ENCODE data around the gene SH3RF3. TPM values are rescaled to one million over a fixed set of nuclear protein-coding genes. Genes with fewer than 3 reads are reported as not detected.
"Not testable (repeated sequence)": the region's sequence is repeated elsewhere in the genome, so short reads cannot be mapped to it uniquely, and the experiment has no call there.

Gene SH3RF3
- total RNA-seq, 1 donor from 2014 or later, result 59.5 TPM

GRCh38 chr2:109159096-109159495 is 30.1 kb downstream of the SH3RF3 start:
- no peaks in the 10 kb centered on the region for H3K36me3 Mint-ChIP-seq (ENCODE audit: low read depth)
- H3K27ac Mint-ChIP-seq (ENCODE audit: unreplicated experiment), result no peak overlapping the region
- TF ChIP-seq CTCF (IDR thresholded peaks at IDR 0.05), result no peak
- no peaks in the 10 kb centered on the region for H3K9me3 Mint-ChIP-seq (ENCODE audit: low read depth)
- peaks cover 87% of the 10 kb centered on the region for H3K4me1 Mint-ChIP-seq (ENCODE audit: low read depth)
- no peak overlapping the region for H3K4me3 Mint-ChIP-seq (ENCODE audit: unreplicated experiment)
- DNase-seq (ENCODE audit: low spot score), result no peak
- no peaks in the 10 kb centered on the region for H3K27me3 Mint-ChIP-seq (ENCODE audit: low read depth)

- DNase-seq (ENCODE audit: low spot score), result no peak
- no peaks in the 10 kb centered on the region for H3K36me3 Mint-ChIP-seq (ENCODE audit: low read depth)
- H3K27me3 Mint-ChIP-seq (ENCODE audit: low read depth), result no peaks in the 10 kb centered on the region
- peak overlapping the region; percentile 1 for H3K27ac Mint-ChIP-seq (ENCODE audit: unreplicated experiment)
- TF ChIP-seq CTCF (IDR thresholded peaks at IDR 0.05), result no peak
- H3K9me3 Mint-ChIP-seq (ENCODE audit: low read depth), result no peaks in the 10 kb centered on the region
- peaks cover 87% of the 10 kb centered on the region for H3K4me1 Mint-ChIP-seq (ENCODE audit: low read depth)
- no peak overlapping the region for H3K4me3 Mint-ChIP-seq (ENCODE audit: unreplicated experiment)
These were observed 31.9 kb downstream of the SH3RF3 start for GRCh38 chr2:109160714-109161440.

- not testable (repeated sequence) for DNase-seq (ENCODE audit: low spot score); H3K27me3 Mint-ChIP-seq (ENCODE audit: low read depth); H3K27ac Mint-ChIP-seq (ENCODE audit: unreplicated experiment); H3K36me3 Mint-ChIP-seq (ENCODE audit: low read depth); H3K4me3 Mint-ChIP-seq (ENCODE audit: unreplicated experiment); H3K9me3 Mint-ChIP-seq (ENCODE audit: low read depth)
- peaks cover 87% of the 10 kb centered on the region for H3K4me1 Mint-ChIP-seq (ENCODE audit: low read depth)
These were observed 33.4 kb downstream of the SH3RF3 start for GRCh38 chr2:109162367-109162766.

GRCh38 chr2:109162999-109163398 is 34.0 kb downstream of the SH3RF3 start:
- Mint-ChIP-seq H3K4me1 (ENCODE audit: low read depth) (peaks cover 86% of the 10 kb centered on the region), H3K9me3 (ENCODE audit: low read depth) (no peaks in the 10 kb centered on the region), H3K27ac (ENCODE audit: unreplicated experiment) (peak overlapping the region; percentile 86), H3K36me3 (ENCODE audit: low read depth) (no peaks in the 10 kb centered on the region), H3K4me3 (ENCODE audit: unreplicated experiment) (no peak overlapping the region), H3K27me3 (ENCODE audit: low read depth) (no peaks in the 10 kb centered on the region)
- peak; percentile 26 for TF ChIP-seq CTCF (IDR thresholded peaks at IDR 0.05)
- no peak for DNase-seq (ENCODE audit: low spot score)

- no peak for DNase-seq (ENCODE audit: low spot score)
- H3K4me3 Mint-ChIP-seq (ENCODE audit: unreplicated experiment), result no peak overlapping the region
These were observed 35.3 kb downstream of the SH3RF3 start for GRCh38 chr2:109164311-109164710.

More at GRCh38 chr2:109164311-109164710, 35.3 kb downstream of the SH3RF3 start:
- Mint-ChIP-seq H3K9me3 (ENCODE audit: low read depth) (peaks cover 2% of the 10 kb centered on the region), H3K27me3 (ENCODE audit: low read depth) (no peaks in the 10 kb centered on the region), H3K4me1 (ENCODE audit: low read depth) (peaks cover 92% of the 10 kb centered on the region), H3K27ac (ENCODE audit: unreplicated experiment) (peak overlapping the region; percentile 81), H3K36me3 (ENCODE audit: low read depth) (peaks cover 4% of the 10 kb centered on the region)
- TF ChIP-seq CTCF (IDR thresholded peaks at IDR 0.05), result no peak

Measured in chondrocyte (in vitro differentiated cells).